GM21381 (cell line): ENCODE measurements around the gene WWOX.
"Not testable (repeated sequence)": the region's sequence is repeated elsewhere in the genome, so short reads cannot be mapped to it uniquely, and the experiment has no call there.

Experiments
- ATAC-seq: cut with Tn5 transposase; IDR thresholded peaks from one replicate; pipeline ENCODE4 v1.9.1; 2021; ENCODE audit warnings: mild to moderate bottlenecking, moderate library complexity; ENCODE audit not compliant: unreplicated experiment

Gene WWOX

DNA sequence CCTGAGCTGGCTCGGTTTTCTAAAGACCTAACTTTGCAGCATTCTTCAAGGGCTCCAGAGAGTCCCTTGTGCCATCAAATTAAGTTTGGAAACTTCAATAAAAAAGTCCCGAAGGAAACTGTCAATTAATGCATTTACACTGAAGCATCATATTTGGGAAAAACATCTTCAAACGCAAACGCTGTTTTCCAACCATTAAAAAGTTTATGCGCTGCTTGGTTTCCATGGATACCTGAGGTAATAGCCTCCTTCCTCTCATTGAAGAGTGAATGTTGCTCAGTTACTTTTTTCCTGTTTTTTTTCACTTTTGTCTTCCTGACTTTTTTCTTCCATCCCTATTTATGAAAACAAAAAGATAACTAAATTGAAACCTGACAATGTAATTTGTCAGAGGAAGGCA, 1102.0 kb downstream of the WWOX start:
- no peak for ATAC-seq

DNA sequence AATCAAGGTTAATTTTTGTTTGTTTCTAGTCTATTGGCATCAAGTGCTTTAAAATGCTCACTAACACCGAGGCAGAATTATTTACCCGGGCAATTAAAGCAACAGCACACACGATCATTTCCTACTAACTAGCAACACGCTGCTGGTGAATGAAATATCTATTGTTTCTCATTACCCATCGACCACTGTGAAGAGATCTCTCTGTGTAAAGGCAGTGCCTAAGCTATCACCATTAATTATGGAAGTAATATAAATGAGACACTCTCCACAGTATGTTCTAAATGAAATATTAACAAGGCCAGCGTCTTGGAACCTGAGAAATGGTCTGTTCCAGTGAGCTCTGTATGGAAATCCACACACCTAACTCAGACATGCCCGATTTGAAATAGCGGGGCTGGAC, 1103.5 kb downstream of the WWOX start:
- ATAC-seq: no peak

DNA sequence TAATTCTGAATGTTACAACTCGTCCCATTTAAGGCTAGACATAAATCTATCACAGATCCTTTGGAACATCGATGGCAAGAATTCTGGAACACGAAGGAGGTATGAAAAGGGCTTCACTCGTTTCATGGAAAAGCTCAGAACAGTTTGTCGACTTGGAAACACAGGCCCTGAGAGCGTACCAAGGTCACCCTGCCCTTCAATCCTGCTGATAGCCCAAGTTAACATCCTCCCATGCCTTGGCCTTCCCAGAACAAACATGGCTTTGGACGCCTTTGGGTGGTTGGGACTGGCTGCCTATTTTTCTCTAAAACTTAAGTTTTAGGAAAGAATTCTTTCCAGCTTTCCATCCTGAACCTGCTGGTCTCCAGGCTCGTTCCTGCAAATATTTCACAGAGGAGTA, 1105.0 kb downstream of the WWOX start:
- ATAC-seq: no peak

DNA sequence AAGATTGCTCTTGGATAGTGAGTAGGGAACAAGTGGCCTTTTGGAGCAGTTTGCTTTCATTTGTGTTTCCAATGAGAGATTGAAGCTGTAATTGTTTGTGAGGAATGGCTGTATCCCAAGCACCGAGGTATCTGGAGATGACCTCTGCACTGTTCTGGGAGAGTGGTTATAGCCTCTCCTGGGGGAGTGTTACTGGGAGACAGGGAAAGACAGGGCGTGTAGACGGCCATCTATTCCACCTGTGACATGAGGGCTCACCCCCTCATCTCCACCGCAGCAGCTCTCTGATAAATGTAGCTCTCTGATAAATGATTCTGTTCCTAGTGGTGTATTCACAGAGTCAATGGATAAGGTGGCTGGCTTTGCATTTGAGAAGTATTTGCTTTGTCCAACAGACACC, 1107.4 kb downstream of the WWOX start:
- no peak for ATAC-seq

DNA sequence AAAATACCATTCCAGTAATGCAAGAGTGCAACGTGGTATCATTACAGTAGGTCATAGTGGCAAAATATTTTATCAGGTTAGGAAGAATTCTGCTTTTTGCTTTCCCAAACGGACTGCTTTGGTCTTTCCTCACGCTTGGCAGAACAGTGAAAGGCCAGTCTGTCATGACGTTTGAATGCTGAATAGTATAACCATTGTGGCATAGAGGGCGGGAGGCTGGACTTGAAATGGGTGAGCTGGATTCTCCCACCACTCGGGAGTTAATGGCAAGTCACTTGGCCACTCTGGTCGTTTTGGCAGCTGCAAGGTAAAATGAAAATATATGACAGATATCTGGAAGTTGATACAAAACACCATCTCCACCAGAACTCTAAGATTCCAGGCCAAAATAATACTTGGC, 1109.9 kb downstream of the WWOX start:
- ATAC-seq: no peak

DNA sequence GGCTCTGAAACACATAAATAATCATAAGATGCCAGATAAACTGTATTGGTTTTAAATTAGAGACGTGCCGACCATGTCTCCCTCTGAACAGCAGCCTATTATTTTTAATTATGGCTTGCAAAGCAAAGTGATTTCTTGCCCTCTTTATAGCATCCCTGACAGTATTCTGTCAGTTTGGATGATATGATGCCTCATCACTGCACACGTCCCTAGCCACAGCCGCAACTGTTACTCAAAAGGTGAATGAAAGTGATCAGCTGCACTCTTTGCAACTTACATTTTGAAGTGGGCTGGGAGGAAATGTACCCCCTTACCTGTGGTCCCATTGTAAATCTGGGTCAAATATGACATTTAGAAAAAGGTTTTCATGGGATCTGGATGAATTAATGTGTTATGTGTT, 1111.2 kb downstream of the WWOX start:
- no peak for ATAC-seq

DNA sequence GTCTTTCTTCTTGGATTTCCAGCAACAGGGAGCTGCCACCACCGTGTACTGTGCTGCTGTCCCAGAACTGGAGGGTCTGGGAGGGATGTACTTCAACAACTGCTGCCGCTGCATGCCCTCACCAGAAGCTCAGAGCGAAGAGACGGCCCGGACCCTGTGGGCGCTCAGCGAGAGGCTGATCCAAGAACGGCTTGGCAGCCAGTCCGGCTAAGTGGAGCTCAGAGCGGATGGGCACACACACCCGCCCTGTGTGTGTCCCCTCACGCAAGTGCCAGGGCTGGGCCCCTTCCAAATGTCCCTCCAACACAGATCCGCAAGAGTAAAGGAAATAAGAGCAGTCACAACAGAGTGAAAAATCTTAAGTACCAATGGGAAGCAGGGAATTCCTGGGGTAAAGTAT, 1112.1 kb downstream of the WWOX start:
- ATAC-seq: no peak

DNA sequence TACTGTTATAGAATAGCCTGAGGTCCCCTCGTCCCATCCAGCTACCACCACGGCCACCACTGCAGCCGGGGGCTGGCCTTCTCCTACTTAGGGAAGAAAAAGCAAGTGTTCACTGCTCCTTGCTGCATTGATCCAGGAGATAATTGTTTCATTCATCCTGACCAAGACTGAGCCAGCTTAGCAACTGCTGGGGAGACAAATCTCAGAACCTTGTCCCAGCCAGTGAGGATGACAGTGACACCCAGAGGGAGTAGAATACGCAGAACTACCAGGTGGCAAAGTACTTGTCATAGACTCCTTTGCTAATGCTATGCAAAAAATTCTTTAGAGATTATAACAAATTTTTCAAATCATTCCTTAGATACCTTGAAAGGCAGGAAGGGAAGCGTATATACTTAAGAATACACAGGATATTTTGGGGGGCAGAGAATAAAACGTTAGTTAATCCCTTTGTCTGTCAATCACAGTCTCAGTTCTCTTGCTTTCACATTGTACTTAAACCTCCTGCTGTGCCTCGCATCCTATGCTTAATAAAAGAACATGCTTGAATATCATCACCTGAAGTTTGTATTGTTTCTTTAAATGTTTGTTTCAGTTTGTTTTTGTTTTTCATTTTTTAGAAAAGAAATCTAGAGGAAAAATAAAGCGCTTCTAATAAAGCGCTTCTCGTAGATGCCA, 1112.8 kb downstream of the WWOX start:
- ATAC-seq: no peak

DNA sequence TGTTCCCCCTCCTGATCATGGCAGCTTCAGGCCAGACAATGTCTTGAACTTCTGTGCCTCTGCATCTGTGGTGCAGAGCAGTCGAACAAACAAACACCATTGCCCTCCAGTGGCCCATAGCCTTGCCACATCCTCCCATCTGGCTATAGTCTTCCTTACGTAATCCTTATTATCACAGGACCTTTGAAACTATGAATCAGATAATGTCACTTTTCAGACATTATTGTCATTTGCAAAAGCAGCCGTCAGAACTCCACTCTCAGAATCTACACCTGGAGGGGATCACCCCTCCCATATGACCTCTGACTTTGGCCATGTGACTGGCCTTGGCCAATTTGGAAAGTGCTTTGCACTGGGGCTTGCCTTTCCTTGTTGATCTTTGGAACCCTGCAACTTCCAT, 1113.8 kb downstream of the WWOX start:
- ATAC-seq: no peak

DNA sequence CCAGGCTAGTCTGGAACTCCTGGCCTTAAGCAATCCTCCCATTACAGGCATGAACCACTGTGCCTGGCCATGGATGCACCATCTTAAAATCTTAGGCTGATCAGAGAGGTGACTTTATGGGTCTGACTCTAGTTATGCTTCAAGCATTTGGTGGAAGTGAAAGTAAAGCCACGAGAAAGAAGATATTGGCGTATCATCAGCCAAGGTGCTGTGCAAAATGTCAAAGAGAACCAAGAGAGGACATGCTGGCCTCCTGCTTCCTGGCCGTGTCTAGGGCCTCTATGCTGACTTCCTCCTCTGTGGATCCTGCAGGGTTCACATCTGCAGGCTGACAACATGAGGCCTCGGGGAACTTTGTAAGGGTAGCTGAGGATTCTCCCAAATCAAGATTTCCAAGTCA, 1115.8 kb downstream of the WWOX start:
- no peak for ATAC-seq

DNA sequence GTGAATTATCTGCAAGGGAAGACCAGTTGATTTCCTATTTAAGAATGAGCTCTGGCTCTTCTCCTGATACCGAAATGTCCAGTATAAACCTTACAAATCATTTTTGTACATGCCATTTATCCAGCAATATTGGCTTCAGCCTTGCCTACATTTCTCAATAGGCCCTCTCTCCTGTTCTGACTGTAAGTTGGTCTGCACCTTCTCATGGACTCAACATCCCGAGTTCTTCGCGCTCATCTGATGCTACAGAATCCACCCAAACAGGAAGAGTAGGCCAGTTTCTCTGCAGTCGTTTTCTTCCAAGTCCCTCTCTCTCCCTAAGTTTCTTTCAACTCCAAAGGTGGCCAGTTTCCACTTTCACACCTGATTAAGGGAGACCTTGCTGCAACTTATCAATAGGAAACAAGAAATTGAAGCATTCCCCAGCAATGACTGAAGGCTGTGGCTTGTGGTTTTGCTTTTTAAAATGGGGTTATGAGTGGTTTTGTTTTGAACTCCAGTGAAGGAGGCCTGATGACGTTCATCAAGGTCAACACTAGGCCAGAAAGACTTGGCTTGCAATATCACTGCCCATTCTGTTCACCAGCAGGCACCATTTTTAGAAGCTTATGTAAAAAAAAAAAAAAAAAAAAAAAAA, 1118.0 kb downstream of the WWOX start:
- no peak for ATAC-seq

DNA sequence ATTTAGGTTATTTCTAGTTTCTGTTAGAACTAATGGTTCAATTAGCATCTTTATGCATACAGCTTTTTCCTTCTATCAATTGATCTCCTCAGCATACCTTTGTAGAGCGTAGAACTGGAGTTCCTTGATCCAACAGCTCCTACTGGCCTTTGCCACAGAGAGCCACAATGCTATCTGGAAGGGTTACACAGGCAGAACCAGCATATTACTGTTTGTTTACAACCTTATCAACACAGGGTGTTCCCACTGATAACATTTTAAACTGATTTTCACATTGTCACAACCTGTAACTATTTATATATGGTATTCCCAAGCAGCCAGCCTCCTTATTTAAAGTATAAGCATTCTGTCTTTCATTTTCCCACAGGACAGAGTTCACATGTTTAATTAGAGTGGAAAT, 1118.9 kb downstream of the WWOX start:
- ATAC-seq: no peak

DNA sequence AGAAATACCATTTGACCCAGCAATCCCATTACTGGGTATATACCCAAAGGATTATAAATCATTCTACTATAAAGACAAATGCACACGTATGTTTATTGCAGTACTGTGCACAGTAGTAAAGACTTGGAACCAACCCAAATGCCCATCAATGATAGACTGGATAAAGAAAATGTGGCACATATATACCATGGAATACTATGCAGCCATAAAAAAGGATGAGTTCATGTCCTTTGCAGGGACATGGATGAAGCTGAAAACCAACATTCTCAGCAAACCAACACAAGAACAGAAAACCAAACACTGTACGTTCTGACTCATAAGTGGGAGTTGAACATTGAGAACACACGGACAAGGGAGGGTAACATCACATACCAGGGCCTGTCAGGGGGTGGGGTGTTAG, 1126.5 kb downstream of the WWOX start:
- ATAC-seq: not testable (repeated sequence)

DNA sequence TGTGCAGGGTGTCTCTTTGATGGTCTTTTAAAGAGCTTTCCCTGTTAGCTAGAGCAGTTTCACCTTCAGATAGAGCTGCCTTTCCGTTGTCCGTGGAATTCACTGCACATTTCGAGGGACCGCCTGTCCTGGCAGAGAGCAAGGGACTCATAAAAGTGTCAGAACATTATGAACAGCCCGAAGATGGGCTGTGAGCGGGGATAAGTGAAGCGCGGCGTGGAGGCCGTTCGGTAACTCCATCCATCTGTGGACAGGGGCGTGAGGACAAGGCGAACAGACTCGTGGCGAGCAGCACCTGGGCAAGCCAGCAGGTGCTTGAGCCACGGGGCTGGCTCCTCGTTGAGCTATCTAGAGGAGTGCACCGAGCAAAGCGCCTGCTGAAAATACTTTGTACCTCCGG, 1129.9 kb downstream of the WWOX start:
- ATAC-seq: no peak

DNA sequence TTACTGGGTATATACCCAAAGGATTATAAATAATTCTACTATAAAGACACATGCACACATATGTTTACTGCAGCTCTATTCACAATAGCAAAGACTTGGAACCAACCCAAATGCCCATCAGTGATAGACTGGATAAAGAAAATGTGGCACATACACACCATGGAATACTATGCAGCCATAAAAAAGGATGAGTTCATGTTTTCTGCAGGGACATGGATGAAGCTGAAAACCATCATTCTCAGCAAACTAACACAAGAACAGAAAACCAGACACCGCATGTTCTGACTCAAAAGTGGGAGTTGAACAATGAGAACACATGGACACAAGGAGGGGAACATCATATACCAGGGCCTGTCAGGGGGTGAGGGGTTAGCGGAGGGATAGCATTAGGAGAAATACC, 1146.2 kb downstream of the WWOX start:
- ATAC-seq: not testable (repeated sequence)

DNA sequence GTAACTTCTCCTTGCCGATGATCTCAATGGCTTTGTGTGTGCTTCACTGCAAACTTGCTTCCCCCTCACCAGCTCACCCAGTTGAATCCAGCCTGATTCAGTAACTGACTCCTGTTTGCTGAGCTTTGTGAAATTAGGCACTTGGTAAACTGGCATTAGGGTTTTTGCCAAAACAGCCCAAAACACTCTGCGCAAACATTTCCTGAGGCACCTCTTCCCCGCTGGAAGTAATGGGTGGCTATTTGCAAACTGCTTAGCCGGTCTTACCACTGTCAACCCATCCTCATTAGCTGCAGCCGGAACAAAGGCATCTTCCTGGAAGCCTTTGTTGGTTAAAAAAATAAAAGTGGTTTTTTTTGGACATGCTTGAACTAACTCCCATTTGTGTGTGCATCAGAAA, 1147.9 kb downstream of the WWOX start:
- no peak for ATAC-seq

DNA sequence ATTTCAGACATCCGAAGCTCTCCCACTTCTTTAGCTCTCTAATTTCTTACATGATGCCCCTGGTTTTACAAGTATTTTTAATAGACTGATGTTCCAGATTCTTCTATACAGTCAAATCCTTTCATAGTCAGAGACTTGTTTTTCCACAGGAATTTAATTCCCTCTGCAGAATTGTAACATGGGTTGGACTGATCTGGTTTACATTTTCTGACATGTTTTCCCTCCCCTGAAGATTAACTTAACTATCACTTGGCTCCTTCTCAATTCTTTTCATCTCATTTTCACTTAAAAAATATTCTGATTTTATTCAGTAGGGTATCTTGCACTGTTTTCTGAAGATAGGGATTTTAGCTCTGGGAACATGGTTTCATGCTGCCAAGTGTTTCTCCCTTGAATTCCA, 1148.9 kb downstream of the WWOX start:
- no peak for ATAC-seq

DNA sequence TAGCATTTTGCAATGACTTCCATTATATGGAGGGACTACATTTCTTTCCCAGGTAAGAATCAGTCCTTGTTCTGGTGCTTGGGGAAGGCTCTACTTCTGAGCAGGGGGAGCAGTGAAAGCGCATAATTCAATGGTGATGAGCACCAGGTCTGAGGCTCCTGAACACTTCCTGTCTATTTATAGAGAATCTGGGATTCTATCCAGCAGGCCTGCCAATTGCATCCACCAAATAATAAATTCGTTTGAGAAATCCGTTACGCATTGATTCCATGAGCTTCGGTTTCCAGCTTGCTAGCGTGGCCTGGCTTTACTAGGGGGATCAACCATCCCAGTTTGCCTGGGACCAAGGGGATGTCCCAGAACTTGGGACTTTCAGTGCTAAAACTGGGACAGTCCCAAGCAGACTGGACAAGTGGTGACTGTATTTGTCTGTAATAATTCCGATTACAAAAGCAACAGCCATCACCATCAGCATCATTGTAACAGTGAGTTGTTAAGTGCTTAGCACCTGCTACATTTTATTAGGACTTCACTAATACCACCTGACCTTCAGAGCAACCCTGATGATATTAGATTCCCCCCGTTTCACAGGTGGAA, 1151.1 kb downstream of the WWOX start:
- ATAC-seq: no peak

DNA sequence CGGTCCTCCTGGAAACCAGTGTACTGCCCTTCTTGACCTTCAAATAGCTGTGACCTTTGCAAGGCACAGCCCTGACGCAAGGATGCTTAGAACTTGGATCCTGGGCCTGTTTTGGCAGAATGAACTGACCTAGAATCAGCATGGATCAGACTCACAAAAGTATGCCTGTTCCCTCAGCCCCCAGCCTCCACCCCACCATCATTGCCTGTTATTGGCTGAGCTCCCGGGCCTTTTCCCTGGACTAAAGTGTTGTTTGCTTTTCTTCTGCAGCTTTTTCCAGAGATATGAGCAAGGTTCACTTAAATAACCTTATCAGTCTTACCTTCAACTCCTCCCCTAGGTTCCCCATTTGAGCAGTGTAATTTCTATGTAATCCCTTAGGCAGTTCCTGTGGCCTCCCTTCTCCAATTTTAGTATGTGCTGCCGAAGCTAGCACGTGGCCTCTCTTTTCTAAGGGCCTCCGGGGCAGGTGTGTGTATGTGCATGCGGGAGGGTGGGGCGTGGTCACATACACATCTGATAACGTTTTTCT, 1153.7 kb downstream of the WWOX start:
- ATAC-seq: no peak

DNA sequence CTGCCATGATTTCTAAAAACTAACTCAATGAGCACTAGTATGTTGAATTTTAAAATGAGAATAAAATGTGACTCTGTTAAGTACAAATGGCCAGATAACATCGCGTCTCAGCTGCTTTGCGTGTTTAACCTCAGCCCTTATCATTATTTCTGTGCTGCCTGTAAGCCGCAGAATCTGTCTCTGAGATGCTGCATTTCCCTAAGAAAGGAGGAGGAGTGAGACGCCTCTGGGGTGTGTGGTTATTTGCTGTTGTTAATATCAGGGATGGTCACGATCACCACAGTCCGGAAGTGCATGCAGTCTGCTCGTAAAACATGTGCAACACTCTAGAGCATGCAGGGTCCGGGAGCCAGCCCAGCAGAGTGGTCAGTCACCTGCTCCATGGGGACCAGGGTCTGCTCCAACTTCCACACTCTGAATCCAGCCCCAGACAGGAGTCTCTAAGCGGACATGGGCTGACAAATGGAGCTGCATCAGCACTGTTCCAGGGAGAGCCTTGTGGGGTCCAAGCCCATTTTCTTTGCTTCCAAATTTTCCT, 1158.6 kb downstream of the WWOX start:
- no peak for ATAC-seq

DNA sequence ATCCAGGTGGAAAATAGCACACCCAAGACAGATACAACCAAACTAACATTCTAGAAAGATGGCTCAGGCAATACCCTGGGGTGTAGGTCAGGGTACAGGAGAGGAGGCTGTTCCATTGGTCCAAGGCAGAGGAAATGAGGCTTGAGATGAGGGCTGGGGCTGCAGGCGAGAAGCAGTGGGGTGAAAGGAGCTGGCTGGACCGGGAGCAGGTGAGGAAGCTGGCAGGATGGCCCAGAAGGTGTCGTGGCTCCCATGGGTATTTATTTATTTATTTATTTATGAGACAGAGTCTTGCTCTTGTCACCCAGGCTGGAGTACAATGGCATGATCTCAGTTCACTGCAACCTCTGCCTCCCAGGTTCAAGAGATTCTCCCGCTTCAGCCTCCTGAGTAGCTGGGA, 1161.4 kb downstream of the WWOX start:
- ATAC-seq: not testable (repeated sequence)

DNA sequence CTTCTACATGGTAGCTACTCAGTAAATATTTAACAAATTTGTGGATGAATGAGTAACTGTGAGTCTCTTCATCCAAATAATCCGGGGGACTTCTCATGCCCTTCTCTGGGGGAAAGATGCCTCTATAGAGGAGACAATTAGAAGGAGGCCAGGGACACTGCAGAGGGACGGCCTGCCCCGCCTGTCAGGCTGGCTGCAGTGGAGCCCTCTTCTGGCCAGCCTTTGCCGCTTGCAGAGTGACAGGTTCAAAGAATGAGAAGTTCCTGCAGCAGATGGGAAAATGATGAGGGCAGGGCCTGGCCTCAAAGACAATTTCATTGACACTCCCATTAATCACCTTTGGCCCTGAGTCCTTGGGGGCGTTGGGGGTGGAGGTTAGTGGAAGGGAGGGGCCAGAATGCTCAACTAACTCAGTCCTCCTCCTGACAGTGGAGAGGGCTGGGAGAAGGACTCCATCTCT, 1162.1 kb downstream of the WWOX start:
- no peak for ATAC-seq
